Activated T-cell treated with anti-CD3 and anti-CD28 coated beads for 48 hours (primary cell): Measurements from ENCODE around the gene RPL32.
"Not testable (repeated sequence)": the region's sequence is repeated elsewhere in the genome, so short reads cannot be mapped to it uniquely, and the experiment has no call there.

Experiments used
- DNase-seq: peaks from one replicate; pipeline ENCODE4 v3.0.0-alpha.2; 2020; ENCODE audit warnings: low read depth

RPL32 gene

DNA sequence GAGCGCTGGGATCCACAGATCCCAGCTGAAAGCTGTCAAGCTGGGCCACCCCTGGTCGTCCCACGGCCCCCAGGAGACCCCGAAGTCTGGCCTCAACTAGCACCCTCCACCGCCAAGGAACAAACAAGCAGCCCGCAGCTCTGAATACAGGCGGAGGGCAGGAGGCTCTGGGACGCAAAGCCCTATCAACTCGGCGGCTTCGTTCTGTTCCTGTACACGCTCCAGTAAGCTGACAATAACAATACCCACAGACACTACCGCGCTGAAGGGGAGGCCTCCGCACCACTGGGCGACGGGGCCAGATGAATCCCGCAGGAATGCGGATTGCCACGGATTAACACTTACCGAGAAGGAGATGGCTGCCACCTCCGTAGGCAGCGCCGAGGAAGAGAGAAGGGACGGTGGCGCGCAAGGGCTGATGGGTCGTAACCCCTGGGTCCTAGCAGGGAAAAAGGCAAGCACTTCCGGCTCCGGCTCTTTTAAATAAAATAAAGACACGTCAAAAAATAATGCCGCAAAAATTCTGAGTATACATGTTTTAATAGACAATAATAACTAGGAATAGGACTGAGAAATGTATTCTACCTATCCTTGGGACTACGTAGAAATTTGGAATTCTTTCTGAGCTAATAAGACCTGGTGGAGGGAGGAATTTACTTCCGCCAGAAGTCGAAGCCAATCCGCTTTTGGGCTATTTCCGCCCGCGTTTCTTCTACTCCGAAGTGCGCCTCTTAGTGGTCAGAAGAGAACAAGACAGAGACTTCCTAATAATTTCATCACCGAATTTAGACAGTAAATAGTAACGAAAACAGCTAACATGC, at the start of gene RPL32:
TSS of gene RPL32 (minus strand) at position 417 of the 821 bp plus-strand sequence. CDS start 1,328 bp downstream, outside the sequence.
- DNase-seq = peak; percentile 71

DNA sequence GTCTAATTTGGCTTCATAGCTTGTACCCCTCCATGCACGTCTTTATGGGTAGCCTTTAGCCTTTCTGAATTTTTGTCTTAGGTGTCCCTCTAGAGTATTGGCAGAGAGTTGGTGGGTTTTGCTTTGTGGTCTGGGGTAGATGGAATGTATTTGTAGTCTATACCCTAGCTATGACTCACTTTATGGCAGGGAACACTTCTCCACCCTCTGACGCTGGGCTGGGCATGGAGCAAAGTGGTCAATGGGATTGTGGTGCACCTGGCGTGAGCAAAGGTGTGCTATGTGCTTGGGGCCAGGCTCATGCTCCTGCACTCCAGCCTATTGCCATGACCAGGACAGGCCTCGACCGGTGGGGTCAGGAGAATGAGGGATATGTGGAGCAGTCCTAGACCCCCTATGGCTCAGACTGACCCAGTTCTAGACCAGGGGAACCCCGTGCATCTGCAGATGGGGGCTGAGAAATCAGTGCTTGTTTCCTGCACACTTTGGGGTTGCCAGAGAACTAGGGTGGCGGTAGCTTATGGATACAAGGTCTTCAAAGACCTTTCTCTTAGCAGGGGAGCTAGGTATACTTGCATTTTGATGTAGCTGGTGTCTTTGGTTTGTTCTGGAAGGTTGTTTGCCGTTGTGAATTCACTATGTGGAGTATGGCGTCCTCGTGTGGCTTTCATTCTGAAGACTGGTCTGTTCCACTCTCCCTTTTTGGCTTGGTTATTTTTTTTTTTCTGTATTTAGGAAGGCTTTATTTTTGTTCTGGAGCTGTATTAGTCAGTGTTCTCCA, 49.4 kb upstream of the RPL32 start:
- no peak for DNase-seq

DNA sequence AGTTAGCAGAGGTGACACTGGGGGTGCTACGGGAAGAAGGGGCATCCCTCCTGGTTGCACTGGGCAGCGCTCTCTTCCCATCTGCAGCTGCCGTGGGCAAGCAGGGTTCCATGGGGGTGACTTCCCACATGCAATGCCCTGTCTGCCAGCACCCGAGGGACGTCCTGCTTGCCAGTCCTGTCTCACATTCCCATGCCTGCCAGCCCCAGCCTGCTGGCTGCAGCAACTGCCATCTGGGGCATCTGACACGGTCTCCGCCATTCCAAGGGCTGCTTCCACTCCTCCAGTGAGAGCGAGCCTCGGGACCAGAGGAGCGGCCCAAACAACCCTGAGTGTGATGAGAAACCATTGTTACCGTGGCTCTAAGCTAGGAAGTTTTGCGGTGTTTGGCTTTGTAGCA, 45.4 kb upstream of the RPL32 start:
- no peak for DNase-seq

DNA sequence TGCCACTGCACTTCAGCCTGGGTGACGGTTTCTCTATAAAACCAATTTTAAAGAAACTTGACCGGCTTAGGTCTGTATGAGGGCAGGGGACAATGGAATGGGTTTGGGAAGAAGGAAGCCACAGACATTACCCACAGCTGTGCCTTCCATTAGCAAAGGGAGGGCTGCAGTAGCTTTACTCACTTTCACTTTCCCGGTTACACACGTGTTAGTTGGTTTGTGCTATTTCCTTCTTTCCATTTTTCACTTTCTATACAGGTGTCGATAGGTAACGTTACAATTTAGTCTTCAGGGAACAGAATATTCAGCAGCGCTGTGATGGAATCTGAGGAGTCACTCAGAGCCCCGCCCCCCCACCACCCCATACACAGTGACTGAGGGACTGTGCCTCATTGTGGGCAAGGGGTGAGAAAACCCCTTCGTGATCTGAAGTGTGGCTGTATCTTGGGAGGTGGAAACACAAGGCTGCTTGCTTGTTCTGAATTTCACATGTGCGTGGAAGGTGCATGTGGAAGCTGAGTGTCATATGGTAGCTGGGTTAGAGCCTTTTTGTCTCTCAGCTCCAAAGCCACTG, 44.8 kb upstream of the RPL32 start:
- no peak for DNase-seq

DNA sequence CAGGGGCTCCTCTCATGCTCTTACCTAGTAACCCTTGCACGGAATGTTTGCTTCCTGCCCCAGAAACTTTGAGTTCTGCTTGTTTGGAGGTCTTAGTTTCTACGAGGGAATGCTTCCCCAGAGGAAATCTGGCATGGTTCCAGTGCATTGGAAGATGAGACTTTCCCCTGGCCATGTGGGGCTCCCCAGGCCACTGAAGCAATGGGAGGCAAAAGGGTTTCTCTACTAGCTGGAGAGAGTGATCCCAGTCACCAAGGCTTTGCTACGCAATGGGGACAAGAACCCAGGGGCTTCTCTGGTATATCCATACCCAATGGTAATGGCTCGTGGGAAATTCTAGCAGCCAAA, 44.2 kb upstream of the RPL32 start:
- DNase-seq = no peak

DNA sequence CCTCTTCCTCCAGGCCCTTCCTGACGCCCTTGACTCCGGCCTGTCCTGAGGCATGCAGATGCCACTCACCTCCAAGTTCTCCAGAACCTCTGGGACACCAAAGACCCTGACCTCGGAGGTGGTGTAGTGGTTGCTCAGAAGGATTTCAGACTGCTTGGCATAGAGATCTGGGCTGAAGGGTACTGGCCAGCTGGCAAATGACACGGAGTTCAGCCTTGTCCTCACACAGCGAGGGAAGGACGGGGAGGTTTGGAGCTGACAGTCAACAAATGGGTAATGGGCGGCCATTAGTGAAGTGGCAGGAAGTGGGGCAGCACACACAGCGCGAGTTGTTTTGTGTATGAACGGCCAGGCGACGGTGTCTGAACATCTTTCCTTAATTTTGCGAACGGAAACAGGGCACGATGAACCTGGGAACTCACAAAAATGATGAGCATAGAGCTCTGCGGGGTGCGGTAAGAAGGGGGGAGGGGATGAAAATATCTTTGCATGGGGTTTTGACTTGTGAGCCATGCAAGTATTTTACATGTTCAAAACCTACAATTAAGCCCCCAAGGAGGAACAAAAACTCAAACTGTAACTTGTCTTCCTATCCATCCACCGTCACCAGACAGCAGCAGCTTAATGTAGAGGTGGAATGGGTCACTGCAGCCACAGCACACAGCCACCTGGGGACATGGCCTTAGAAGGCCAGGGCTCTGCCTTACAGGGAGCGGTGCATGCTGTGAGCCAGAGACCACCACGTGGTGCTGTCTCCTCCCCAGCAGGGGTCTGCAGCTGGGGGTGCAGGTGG, 43.6 kb upstream of the RPL32 start:
- DNase-seq = no peak

DNA sequence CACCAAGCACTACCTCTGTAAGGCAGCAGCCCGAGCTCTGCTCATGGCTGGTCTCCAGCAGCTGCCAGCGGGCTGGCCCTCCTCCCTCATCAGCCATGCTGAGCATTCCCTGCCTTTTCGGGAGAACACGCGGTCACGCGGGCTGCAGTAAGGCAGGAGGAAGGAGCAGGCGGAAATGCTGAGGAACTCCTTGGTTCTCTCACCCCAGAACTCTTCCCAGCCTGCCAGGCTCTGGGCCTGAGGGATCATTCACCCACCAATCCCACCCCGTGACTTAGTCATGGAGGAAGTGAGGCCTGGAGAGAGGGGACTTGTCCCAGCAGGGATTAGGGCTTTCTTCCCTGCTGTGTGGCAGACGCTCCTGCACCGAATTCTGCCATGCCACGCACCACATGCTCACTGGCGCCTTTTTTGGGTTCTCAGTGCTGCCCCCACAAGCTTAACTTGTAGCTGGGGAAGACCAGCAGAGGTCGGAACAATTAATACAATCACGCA, 42.9 kb upstream of the RPL32 start:
- DNase-seq = no peak

DNA sequence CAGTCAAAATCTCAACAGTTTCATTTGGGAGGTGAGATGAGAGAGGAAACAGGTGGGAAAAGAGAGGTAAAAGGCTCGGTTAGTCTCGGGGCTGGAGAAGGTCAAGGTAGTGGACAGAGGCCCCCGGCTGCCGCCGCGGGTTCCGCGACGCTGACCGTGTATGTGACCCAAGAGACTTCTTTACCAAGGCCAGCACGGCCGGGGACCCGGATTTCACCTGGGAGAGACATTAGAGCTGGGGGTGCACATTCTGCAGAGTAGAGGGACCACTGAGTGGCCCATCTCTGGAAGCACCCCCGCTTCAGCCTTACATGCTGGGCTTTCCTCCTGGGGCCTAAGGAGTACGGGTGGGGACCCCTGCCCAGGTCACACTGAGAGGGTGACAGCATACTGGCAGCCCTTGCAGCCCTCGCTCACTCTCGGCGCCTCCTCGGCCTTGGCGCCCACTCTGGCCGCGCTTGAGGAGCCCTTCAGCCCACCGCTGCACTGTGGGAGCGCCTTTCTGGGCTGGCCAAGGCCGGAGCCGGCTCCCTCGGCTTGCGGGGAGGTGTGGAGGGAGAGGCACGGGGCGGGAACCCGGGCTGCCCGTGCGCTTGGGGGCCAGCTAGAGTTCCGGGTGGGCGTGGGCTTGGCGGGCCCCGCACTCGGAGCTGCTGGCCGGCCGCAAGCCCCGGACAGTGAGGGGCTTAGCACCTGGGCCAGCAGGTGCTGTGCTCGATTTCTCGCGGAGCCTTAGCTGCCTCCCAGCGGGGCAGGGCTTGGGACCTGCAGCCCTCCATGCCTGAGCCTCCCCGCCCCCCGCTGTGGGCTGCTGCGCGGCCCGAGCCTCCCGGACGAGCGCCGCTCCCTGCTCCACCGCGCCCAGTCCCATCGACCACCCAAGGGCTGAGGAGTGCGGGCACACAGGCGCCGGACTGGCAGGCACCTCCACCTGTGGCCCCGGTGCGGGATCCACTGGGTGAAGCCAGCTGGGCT, 41.3 kb upstream of the RPL32 start:
- no peak for DNase-seq

DNA sequence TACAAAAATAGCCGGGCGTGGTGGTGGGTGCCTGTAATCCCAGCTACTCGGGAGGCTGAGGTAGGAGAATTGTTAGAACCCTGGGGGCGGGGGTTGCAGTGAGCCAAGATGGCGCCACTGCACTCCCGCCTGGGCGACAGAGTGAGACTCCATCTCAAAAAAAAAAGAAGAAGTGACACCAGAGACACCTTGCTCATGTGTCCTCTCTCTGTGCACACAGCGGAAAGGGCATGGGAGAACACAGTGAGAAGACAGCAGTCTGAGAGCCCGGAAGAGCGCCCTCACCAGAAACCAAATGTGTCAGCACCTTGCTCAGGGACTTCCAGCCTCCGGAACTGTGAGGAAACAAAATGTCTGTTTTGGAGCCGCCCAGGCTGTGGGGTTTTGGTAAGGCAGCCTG, 40.5 kb upstream of the RPL32 start:
- not testable (repeated sequence) for DNase-seq

DNA sequence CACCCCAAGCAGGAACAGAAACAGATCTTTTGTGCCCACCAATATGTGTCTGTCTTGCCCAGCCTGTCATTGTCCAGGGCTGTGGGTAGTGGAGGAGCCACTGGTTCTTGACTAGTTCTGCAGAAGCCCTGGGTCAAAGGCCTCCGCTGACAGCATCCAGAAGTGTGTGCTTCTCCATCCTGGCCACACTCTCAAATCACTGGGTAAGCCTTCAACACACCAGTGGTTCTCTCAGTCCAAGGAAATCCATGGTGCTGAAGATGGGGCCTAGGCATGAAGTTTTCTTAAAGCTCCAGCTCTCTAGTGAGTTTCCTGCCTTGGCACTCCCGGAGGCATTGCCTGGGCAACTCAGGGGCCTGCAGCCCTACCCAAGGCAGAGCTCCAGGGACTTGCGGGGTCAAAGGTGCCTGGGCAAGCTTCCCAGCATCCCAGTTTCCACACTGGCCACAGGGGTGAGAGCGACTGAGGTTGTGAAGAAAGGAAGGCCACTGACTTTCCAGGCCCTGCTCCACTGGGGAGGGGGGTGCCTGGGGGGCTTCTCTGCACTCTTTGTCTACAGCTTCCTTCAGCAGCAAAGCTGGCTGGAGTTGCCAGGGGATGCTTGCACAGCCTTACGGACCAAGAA, 37.9 kb upstream of the RPL32 start:
- DNase-seq = no peak

DNA sequence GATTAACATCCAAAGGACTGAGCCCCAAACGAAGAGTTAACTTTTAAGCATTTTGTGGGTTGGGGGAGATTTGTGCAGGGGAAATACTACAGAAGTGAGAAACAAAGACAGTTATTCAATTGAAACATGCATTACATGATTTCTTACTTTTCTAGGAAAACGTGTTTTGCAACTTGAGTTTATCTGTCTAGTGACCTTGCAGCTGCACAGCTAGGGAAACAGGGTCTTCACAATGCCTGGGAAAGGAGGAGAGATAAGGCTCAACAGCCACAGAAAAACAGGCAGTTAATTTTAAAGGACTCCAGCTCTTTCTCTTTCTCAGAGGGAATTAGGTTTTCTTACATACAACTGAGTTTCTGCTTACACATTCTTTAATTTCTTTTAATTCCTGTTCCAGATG, 37.4 kb upstream of the RPL32 start:
- DNase-seq = not testable (repeated sequence)

DNA sequence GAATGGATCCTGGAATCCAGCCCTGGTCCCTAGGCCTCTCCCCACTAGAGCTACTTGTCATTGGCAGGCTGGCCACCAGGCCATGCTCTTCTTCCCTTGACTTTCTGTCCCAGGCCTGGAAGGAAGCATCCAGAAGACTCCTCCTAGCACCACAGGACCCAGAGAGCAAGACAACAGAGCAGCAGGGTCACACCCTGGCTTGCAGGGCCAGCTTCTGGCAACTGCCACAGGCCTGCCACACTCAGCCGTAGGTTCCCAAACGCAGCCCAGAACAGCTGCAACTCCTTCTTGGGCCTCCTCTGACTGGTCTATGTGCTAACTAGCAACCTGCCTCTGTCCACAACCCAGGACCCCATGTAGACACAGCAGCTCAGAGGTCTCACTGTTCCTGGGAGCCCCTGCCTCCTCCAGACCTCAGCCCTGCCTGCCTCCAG, 36.8 kb upstream of the RPL32 start:
- no peak for DNase-seq

DNA sequence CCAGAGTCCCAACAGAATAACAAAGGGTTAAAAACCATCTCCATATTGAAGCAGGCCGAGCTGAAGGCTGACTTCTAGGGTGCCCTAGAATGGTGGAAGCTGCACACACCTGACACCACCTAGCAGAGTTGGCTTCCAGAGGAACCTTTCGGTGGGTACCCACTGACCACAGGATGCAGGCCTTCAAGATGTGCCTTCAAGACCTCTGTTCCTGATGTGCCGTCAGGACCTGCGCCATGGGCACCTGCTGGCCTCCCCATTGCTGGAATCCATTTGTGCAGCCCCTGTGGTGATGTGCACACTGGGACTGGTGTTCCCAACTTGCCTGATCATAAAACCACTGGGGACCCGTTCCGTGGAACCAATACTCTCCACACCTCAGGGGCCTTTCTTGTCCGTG, 35.7 kb upstream of the RPL32 start:
- DNase-seq = no peak

DNA sequence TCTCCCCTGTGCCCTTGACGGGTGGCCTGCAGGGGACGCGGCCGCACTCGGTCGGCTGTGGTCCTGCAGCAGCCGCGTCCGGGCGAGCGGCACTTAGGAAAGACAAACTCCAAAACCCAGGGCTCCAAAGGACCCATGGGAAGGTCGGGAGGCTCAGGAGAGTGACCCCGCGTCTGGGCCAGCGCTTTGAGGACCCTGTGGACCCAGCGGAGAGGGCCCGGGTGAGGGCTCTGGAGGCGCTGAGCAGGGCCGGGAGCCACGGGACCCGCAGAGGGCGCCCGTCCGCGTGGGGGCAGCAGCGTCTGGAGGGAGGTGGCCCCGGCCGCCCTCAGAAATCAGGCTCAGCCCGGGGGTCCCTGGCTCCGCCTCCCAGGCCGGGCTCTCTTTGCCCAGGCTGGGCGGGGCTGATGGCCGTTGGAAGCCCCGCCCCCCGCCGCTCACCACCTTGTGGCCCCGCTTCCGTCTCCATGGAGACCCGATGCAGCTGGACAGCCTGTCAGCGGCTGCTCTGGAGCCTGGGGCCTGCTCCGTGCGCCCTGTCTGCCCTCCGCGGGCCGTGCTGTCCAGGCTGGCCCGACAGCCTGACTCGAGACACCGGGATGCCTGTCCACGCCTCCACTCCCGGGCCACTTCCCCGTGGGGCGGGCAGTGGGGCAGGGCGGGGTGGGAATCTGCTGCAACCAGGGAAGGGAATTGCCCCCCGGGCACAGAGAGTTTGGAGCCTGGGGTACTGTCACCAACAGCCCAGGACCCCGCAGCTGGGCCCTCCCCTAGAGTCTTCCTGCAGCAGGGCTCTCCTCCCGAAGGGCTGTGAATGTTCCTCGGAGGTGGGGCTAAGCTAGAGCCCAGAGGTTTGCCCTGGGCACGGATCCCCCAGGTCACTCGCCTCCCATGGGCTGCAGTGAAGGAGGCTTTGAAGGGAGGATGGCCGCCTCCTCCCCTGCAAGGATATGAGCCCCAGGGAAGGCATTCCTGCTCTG, 34.8 kb upstream of the RPL32 start:
- no peak for DNase-seq

DNA sequence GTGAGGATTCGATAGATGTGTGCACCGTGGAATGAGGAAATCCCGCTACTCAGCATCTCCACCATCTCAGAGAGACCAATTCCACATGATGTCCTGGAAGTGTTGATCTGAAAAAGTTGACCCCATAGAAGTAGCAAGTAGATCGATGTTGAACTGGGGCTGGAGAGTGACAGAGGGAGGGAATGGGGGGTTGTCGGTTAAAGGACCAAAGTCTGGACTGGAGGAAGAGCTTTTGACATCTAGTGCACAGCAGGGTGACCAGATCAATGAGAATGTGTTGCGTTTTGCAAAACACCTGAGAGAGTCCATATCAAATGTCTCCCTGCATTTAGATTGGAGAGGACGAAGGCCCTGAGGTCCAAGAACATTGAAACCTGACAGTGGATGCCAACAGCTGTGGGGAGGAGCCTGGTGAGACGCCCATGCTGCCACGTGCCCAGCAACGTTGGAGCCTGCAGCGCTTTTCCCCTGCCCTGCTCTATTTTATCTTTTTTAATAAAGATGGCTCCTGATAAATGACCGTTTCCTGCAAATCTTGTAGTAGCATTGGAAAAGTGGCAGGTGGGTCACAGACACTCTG, 30.1 kb upstream of the RPL32 start:
- DNase-seq = no peak

DNA sequence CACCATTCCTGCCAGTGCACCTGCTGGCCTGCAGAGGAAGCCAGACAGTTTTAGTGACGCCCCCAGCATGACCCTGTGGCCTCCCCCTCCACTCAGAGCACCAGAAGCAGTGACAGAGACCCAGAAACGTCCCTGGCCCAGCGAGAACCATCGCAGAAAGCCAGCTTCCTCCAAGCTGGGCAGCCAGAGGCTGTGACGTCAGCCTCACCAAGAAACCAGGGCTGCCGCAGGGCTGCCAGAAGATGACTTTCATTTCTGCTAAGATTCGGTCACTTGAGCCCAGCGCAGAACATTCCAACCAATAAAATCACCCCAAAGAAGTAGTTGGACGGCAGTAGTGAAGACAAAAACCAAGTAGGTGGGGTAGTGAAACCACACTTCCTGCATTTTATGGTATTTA, 29.6 kb upstream of the RPL32 start:
- no peak for DNase-seq

DNA sequence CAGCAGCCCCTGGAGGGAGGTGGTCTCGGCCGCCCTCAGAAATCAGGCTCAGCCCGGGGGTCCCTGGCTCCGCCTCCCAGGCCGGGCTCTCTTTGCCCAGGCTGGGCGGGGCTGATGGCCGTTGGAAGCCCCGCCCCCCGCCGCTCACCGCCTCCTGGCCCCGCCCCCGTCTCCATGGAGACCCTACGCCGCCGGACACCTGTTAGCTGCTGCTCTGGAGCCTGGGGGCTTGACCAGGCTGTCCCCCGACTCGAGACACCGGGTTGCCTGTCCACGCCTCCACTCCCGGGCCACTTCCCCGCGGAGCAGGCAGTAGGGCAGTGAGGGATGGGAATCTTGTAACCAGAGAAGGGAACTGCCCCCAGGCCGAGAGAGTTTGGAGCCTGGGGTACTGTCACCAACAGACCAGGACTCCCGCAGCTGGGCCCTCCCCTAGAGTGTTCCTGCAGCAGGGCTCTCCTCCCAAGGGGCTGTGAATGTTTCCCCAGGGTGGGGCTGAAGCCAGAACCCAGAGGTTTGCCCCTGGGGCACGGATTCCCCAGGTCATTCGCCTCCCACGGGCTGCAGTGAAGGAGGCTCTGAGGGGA, 27.8 kb upstream of the RPL32 start:
- peak; percentile 37 for DNase-seq
